Measurements from ENCODE around the gene SLC25A26.

SLC25A26 gene

DNA sequence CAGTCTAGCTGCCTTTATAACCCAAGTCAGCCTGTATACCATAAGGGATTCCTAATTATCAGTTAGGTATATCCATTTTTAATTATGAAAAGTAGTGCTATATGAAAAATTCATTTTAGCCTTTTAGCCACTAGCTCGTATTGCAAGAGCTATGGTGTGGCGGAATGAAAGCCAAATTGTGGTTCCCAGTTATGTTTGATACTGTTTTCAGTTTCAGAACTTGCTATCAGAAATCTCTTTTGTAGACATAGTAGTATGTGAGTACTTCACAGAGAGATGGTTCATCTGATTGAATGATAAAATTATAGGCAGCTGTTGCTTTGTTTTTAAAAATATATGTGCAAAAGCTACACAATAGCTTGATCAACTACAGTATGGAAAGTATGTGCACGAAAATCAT is 134.6 kb downstream of the SLC25A26 start:
- no peak overlapping the region for H3K27ac ChIP-seq
- TF ChIP-seq, protein P1, sequence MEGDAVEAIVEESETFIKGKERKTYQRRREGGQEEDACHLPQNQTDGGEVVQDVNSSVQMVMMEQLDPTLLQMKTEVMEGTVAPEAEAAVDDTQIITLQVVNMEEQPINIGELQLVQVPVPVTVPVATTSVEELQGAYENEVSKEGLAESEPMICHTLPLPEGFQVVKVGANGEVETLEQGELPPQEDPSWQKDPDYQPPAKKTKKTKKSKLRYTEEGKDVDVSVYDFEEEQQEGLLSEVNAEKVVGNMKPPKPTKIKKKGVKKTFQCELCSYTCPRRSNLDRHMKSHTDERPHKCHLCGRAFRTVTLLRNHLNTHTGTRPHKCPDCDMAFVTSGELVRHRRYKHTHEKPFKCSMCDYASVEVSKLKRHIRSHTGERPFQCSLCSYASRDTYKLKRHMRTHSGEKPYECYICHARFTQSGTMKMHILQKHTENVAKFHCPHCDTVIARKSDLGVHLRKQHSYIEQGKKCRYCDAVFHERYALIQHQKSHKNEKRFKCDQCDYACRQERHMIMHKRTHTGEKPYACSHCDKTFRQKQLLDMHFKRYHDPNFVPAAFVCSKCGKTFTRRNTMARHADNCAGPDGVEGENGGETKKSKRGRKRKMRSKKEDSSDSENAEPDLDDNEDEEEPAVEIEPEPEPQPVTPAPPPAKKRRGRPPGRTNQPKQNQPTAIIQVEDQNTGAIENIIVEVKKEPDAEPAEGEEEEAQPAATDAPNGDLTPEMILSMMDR (conservative IDR thresholded peaks at IDR 0.05): no peak

DNA sequence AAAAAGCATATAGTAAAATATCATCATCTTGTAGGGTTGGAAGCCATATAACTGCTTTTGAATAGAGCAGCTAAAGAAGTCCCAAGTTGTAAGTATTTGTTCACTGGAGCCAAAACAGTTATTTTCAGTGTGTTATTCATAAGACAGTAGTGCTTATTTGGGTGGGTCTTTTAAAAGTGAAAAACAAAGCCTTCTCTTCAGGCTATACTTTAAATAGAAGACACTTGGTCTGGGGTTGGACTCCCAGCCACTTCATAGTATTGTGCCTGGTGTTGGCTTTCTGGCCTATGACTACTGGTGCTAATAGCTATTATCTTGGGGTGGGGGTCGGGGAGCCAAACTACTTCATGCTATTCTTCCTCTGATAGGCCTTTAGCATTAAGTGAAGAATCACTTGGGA is 135.2 kb downstream of the SLC25A26 start:
- H3K27ac ChIP-seq: no peak overlapping the region
- TF ChIP-seq, protein P1 (conservative IDR thresholded peaks at IDR 0.05): no peak

- no peak overlapping the region for H3K27ac ChIP-seq
- TF ChIP-seq, protein P1 (conservative IDR thresholded peaks at IDR 0.05): no peak
Observed at GRCh38 chr3:66361356-66361755, 140.6 kb downstream of the SLC25A26 start.

DNA sequence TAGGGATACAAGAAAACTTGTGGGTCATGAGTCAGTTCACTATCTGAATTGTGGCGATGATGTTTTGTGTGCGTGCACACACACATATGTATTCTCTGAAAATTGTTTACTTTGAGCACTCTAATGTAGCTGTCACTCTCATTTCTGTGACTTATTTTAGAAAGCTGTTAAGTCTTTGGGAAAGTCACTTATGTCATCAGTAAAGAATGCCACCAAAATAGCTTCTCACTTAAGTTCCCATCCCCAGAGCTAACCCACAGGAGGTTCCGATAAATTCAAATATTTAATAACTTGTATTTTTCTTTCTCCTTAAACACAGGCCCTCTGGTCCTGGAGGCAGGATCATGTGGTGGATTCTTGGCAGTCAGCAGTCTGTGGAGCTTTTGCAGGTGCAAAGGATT is 141.7 kb downstream of the SLC25A26 start:
- no peak overlapping the region for H3K27ac ChIP-seq

DNA sequence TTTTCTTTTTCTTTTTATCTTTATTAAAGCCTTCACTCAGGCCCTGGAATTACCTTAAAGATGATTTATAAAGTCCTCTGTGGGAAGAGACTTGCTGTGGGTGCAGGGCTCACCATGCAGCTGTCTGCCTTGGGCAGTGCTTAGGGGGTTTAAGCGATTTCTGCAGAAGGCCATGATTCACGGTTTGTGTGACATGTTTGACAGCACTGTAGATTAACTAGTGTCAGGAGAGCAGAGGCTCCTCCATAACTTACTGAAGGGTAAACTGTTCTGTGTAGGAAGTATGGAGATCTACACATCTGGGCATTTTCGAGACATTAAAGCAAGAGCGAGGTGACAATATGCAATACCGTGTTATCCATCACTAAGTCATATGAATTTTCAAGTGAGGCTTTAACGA is 142.3 kb downstream of the SLC25A26 start:
- no peak overlapping the region for H3K27ac ChIP-seq
- TF ChIP-seq, protein P1 (conservative IDR thresholded peaks at IDR 0.05): no peak

More for the DNA sequence above, 141.7 kb downstream of the SLC25A26 start:
- TF ChIP-seq, protein P1 (conservative IDR thresholded peaks at IDR 0.05): no peak

GRCh38 chr3:66365080-66365479 is 144.3 kb downstream of the SLC25A26 start:
- TF ChIP-seq, protein P1 (conservative IDR thresholded peaks at IDR 0.05): no peak
- no peak overlapping the region for H3K27ac ChIP-seq

DNA sequence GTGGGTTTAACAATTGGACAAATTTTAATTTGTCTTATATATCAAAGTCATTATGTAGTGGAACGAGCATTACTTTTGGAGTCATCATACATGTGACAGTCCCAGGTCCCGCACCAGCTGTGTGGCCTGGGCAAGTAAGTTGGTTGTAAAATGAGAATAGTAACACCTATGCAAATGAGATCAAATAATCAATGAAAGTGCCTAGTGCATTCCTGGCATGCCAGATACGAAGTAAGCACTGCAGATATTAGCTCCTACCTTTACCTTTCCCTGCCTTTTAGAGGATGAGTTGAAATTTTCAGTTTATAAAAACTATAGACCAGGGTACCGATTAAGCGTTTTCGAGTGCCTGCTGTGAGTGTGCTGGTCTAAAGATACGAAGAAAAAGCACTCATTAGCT is 145.9 kb downstream of the SLC25A26 start:
- H3K27ac ChIP-seq: no peak overlapping the region
- TF ChIP-seq, protein P1 (conservative IDR thresholded peaks at IDR 0.05): no peak

- TF ChIP-seq, protein P1 (conservative IDR thresholded peaks at IDR 0.05): no peak
- H3K27ac ChIP-seq: no peak overlapping the region
Observed at GRCh38 chr3:66367979-66368378, 147.2 kb downstream of the SLC25A26 start.
